ENCODE measurements around the gene HOXD11.

- TF ChIP-seq CTCF (IDR thresholded peaks at IDR 0.05; ENCODE audit: low read depth, low read length, poor library complexity, severe bottlenecking) (no peak), EZH2phosphoT487 (IDR thresholded peaks at IDR 0.05; ENCODE audit: borderline replicate concordance, low read length) (no peak)
Observed at GRCh38 chr2:176105730-176106580, 1.1 kb upstream of the HOXD11 start.

Data from DOHH2 (cell line).